Osteoblast (primary cell): ENCODE measurements around the gene TCF4. TPM values are rescaled to one million over a fixed set of nuclear protein-coding genes. Genes with fewer than 3 reads are reported as not detected.

Source experiments
- DNase-seq: peaks from one replicate; pipeline ENCODE4 v3.0.0; 2011; ENCODE audit warnings: low spot score, mixed read lengths; ENCODE audit not compliant: insufficient read length; ENCODE audit errors: missing footprints
- H2AFZ ChIP-seq: 2 replicates; pipeline ENCODE4 v1.6.0; 2011; ENCODE audit warnings: mild to moderate bottlenecking, low read length
- H3K27ac ChIP-seq: 2 replicates; pipeline ENCODE4 v1.5.1; 2011; ENCODE audit warnings: mild to moderate bottlenecking, low read depth, low read length, moderate library complexity
- H3K27me3 ChIP-seq: 2 replicates; pipeline ENCODE4 v1.6.0; 2012; ENCODE audit warnings: mild to moderate bottlenecking, control low read depth, inconsistent platforms, low read length, moderate library complexity; ENCODE audit not compliant: insufficient read depth
- H3K36me3 ChIP-seq: 2 replicates; pipeline ENCODE4 v1.5.1; 2011; ENCODE audit warnings: mild to moderate bottlenecking, low read length, control low read depth, moderate library complexity; ENCODE audit not compliant: insufficient read depth
- H3K4me1 ChIP-seq: 2 replicates; pipeline ENCODE4 v1.5.1; 2011; ENCODE audit warnings: mild to moderate bottlenecking, low read length, control low read depth, moderate library complexity; ENCODE audit not compliant: insufficient read depth
- H3K4me2 ChIP-seq: 2 replicates; pipeline ENCODE4 v1.6.0; 2011; ENCODE audit warnings: mild to moderate bottlenecking, low read length; ENCODE audit not compliant: insufficient read depth
- H3K4me3 ChIP-seq: fragments of 200-600 bp; sonication (generic); 3 replicates; pipeline ENCODE4 v1.5.1; 2012; ENCODE audit warnings: mild to moderate bottlenecking, low read length, inconsistent platforms; ENCODE audit not compliant: insufficient read depth
- H3K79me2 ChIP-seq: 2 replicates; pipeline ENCODE4 v1.6.0; 2012; ENCODE audit warnings: mild to moderate bottlenecking, low read length, control low read depth, inconsistent platforms; ENCODE audit not compliant: insufficient read depth
- H3K9me3 ChIP-seq: 2 replicates; pipeline ENCODE4 v1.5.1; 2011; ENCODE audit warnings: low read depth, low read length, control low read depth
- H4K20me1 ChIP-seq: 2 replicates; pipeline ENCODE4 v1.6.0; 2012; ENCODE audit warnings: mild to moderate bottlenecking, low read length, control low read depth; ENCODE audit not compliant: insufficient read depth
- total RNA-seq: library from RNA; depleted of rRNA; stranded (reverse); fragments of >200 nt; gene quantifications from 2 replicates; pipeline ENCODE4 v1.2.3, GENCODE V29; 2012
- TF ChIP-seq, protein P1 (sequence below): IDR thresholded peaks from 2 replicates; pipeline ENCODE4 v1.5.1; 2011; ENCODE audit warnings: mild to moderate bottlenecking, low read depth, low read length, moderate library complexity; ENCODE audit errors: extremely low read depth

Gene TCF4
- total RNA-seq, 1 donor = 87.2 TPM

DNA sequence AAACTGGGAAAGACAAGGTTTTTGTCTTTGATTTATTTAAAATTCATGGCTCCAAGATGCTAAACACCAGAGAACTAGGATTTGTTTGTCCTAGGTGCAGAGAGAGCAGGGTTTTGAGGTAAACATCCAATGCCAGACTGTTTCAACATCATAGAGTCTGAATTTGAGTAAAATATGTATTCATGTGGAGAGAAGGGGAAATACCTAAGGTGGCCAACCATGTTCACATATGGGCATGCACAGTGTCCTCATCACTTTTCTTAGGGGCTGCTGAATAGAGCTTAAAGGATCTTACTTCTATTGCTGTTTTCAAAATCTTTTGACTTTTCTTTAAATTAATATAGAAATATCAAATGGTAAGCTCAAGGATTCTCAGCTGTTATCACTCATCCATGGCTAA, 341.7 kb downstream of the TCF4 start:
- Histone ChIP-seq H3K79me2 (no peaks in the 10 kb centered on the region), H3K4me2 (no peak overlapping the region), H3K27me3 (no peaks in the 10 kb centered on the region), H3K4me1 (peaks cover 52% of the 10 kb centered on the region), H3K9me3 (no peaks in the 10 kb centered on the region), H3K27ac (no peak overlapping the region), H2AFZ (no peak overlapping the region), H3K4me3 (no peak overlapping the region), H3K36me3 (no peaks in the 10 kb centered on the region), H4K20me1 (no peaks in the 10 kb centered on the region)
- TF ChIP-seq, protein P1, sequence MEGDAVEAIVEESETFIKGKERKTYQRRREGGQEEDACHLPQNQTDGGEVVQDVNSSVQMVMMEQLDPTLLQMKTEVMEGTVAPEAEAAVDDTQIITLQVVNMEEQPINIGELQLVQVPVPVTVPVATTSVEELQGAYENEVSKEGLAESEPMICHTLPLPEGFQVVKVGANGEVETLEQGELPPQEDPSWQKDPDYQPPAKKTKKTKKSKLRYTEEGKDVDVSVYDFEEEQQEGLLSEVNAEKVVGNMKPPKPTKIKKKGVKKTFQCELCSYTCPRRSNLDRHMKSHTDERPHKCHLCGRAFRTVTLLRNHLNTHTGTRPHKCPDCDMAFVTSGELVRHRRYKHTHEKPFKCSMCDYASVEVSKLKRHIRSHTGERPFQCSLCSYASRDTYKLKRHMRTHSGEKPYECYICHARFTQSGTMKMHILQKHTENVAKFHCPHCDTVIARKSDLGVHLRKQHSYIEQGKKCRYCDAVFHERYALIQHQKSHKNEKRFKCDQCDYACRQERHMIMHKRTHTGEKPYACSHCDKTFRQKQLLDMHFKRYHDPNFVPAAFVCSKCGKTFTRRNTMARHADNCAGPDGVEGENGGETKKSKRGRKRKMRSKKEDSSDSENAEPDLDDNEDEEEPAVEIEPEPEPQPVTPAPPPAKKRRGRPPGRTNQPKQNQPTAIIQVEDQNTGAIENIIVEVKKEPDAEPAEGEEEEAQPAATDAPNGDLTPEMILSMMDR = no peak
- DNase-seq = no peak

DNA sequence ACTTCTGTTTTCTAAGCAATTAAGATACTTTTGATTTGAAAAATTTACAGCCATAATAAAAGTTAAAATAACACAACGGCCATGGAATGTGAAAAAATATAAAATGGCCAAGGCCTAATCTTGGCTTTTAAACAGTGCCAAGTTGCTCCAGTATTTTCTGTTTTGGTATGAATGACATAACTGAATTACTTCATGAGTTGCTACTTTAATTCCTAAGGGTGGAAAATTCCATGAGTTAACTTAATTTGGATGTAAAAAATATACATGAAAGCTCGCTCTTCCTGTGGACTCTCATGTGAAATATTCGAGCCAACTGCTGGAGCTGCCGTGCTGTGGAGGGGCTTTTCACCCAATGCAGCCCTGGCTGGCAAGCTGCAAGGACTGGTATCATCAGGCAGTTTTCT, 342.8 kb downstream of the TCF4 start:
- Histone ChIP-seq H3K79me2 (no peaks in the 10 kb centered on the region), H3K36me3 (no peaks in the 10 kb centered on the region), H4K20me1 (no peaks in the 10 kb centered on the region), H3K27me3 (no peaks in the 10 kb centered on the region), H2AFZ (no peak overlapping the region), H3K9me3 (no peaks in the 10 kb centered on the region), H3K4me2 (peak overlapping the region; percentile 73), H3K4me1 (peaks cover 41% of the 10 kb centered on the region), H3K4me3 (no peak overlapping the region), H3K27ac (peak overlapping the region; percentile 13)
- TF ChIP-seq, protein P1 = no peak
- no peak for DNase-seq

DNA sequence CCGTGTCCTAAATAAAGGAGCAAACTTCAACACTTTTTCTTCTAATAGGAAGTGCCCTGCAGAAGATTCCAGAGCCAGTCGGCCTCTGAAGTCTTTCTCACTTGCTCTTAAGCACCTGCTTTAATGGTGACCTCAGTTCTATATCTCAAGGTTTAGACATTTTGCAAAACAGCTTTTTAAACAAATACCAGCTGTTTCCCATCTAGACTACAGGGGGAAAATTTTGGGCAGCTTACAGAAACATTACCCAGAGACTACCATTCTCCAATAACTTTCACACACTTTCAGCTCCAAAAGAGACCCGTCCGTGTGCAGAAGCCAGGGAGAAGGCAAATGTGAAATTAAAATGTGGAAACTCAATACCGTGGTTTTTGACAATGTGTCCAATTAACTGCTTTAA, 343.4 kb downstream of the TCF4 start:
- H3K27ac ChIP-seq = peak overlapping the region; percentile 9
- peak overlapping the region; percentile 73 for H3K4me2 ChIP-seq
- H3K4me3 ChIP-seq = no peak overlapping the region
- H3K36me3 ChIP-seq = no peaks in the 10 kb centered on the region
- no peaks in the 10 kb centered on the region for H4K20me1 ChIP-seq
- no peaks in the 10 kb centered on the region for H3K9me3 ChIP-seq
- H3K4me1 ChIP-seq = peaks cover 39% of the 10 kb centered on the region
- TF ChIP-seq, protein P1 = no peak
- no peaks in the 10 kb centered on the region for H3K79me2 ChIP-seq
- no peaks in the 10 kb centered on the region for H3K27me3 ChIP-seq
- H2AFZ ChIP-seq = no peak overlapping the region
- DNase-seq = no peak

DNA sequence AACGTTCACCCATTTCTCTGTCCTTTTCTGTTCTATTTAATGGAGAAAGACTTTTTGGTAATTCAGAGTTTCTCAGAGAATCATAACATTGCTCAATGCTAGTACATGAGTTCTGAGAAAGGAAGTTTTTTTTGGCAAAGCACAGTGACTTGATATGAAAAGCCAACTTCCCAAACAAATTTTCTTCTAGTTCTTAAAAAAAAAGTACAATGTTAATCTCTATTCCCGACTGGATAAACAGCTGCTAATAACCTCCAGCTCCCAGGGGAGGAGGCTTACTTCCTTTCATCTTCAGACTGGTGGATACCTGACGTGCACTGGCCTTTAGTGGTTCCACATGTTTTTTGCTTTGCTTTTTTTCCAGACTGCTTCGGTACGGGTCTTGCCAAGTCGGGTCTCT, 344.1 kb downstream of the TCF4 start:
- no peaks in the 10 kb centered on the region for H3K79me2 ChIP-seq
- no peaks in the 10 kb centered on the region for H3K36me3 ChIP-seq
- peaks cover 39% of the 10 kb centered on the region for H3K4me1 ChIP-seq
- no peaks in the 10 kb centered on the region for H3K27me3 ChIP-seq
- H3K4me2 ChIP-seq = peak overlapping the region; percentile 73
- TF ChIP-seq, protein P1 = no peak
- H4K20me1 ChIP-seq = no peaks in the 10 kb centered on the region
- DNase-seq = no peak
- H2AFZ ChIP-seq = no peak overlapping the region
- H3K9me3 ChIP-seq = no peaks in the 10 kb centered on the region
- H3K4me3 ChIP-seq = peak overlapping the region; percentile 19
- peak overlapping the region; percentile 14 for H3K27ac ChIP-seq
